Measurements from ENCODE around the gene TASP1. TPM values are rescaled to one million over a fixed set of nuclear protein-coding genes. Genes with fewer than 3 reads are reported as not detected.
"Not testable (repeated sequence)": the region's sequence is repeated elsewhere in the genome, so short reads cannot be mapped to it uniquely, and the experiment has no call there.

The TASP1 gene
- total RNA-seq, 1 donor from 2014 or later, result 9.6 TPM

DNA sequence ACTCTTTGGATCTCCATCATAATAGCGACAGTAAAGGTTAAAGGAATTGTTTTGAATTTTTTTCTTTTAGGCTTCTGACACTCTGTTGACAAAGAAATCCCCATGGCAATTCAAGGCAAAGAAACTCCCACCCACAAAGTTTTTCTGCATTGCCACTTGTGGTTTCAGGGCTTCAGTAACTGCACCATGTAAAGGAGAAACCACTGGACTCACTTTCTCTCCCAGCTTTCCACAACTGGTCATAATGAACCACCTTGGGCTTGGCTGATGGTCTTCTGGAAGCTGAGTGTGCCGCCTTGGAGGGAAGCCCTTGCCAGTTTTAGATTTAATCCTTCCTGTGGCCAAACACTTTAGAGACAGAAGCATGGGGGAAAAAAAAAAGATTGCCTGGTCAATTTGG is 254.6 kb downstream of the TASP1 start:
- peaks cover 20% of the 10 kb centered on the region for H3K9me3 Mint-ChIP-seq
- no peak overlapping the region for H3K4me3 Mint-ChIP-seq (ENCODE audit: low read depth)
- peak overlapping the region; percentile 6 for H3K27ac Mint-ChIP-seq
- peaks cover 3% of the 10 kb centered on the region for H3K4me1 Mint-ChIP-seq (ENCODE audit: low read depth)
- intact Hi-C loops (cut with micrococcal nuclease), result no loop called here
- H3K27me3 Mint-ChIP-seq (ENCODE audit: low read depth), result no peaks in the 10 kb centered on the region
- DNase-seq (ENCODE audit: low spot score), result no peak
- H3K36me3 Mint-ChIP-seq (ENCODE audit: low read depth), result peaks cover 26% of the 10 kb centered on the region

DNA sequence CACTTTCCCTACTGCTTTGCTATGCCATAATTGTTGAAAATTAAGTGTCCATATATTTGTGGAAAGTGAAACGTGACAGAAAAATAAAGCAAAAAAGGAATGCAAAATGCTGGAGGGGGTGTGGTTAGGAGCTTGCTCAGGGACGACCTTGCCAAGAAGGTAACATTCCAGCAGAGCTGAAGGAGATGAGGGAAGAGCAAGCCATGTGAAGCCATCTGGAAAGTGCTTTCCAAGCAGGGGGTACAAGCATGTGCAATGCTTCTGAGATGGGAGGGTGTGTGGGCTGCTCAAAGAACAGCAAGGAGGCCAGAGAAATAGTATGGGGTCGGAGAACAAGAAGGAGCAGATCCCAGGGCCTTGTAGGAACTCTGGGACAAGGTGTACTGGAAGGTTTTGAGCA is 255.9 kb downstream of the TASP1 start:
- no peak overlapping the region for H3K27ac Mint-ChIP-seq
- intact Hi-C loops (cut with micrococcal nuclease), result no loop called here

DNA sequence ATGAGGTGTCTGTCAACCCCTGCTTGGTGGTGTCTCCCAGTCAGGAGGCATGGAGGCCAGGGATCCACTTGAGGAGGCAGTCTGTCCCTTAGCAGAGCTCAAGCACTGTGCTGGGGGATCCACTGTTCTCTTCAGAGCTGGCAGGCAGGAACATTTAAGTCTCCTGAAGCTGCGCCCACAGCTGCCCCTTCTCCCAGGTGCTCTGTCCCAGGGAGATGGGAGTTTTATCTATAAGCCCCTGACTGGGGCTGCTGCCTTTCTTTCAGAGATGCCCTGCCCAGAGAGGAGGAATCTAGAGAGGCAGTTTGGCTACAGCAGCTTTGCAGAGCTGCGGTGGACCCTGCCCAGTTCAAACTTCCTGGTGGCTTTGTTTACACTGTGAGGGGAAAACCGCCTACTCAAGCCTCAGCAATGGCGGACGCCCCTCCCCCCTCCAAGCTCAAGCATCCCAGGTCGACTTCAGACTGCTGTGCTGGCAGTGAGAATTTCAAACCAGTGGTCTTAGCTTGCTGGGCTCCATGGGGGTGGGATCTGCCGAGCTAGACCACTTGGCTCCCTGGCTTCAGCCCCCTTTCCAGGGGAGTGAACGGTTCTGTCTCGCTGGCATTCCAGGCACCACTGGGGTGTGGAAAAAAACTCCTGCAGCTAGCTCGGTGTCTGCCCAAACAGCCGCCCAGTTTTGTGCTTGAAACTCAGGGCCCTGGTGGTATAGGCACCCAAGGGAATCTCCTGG is 258.1 kb downstream of the TASP1 start:
- DNase-seq (ENCODE audit: low spot score); H3K4me3 Mint-ChIP-seq (ENCODE audit: low read depth); intact Hi-C loops (cut with micrococcal nuclease); H3K27ac Mint-ChIP-seq; H3K27me3 Mint-ChIP-seq (ENCODE audit: low read depth); H3K4me1 Mint-ChIP-seq (ENCODE audit: low read depth): not testable (repeated sequence)
- H3K9me3 Mint-ChIP-seq, result peaks cover 41% of the 10 kb centered on the region
- H3K36me3 Mint-ChIP-seq (ENCODE audit: low read depth), result peaks cover 12% of the 10 kb centered on the region

More for the DNA sequence above, 255.9 kb downstream of the TASP1 start:
- Mint-ChIP-seq H3K9me3 (peaks cover 27% of the 10 kb centered on the region), H3K4me1 (ENCODE audit: low read depth) (peaks cover 3% of the 10 kb centered on the region), H3K4me3 (ENCODE audit: low read depth) (no peak overlapping the region), H3K27me3 (ENCODE audit: low read depth) (no peaks in the 10 kb centered on the region), H3K36me3 (ENCODE audit: low read depth) (peaks cover 15% of the 10 kb centered on the region)
- no peak for DNase-seq (ENCODE audit: low spot score)

DNA sequence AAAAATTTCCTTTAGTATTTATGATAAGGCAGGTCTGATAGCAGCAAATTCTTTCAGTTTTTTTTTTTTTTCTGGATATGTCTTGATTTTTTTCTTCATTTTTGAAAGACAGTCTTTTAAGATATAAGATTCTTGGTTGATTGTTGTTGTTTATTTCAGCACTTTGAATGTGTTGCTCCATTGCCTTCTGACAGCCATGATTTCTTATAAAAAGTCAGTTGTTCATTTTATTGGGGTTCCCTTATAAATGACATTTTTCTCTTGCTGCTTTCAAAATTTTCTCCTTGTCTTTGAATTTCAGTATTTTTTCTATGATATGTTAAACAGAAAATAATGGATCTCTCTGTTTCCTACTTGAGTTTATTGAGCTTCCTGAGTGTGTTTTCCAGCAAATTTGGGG is 265.3 kb downstream of the TASP1 start:
- DNase-seq (ENCODE audit: low spot score), result no peak
- no peaks in the 10 kb centered on the region for H3K36me3 Mint-ChIP-seq (ENCODE audit: low read depth)
- intact Hi-C loops (cut with micrococcal nuclease), result no loop called here
- H3K4me1 Mint-ChIP-seq (ENCODE audit: low read depth), result no peaks in the 10 kb centered on the region
- peaks cover 35% of the 10 kb centered on the region for H3K9me3 Mint-ChIP-seq
- no peak overlapping the region for H3K4me3 Mint-ChIP-seq (ENCODE audit: low read depth)
- H3K27ac Mint-ChIP-seq, result no peak overlapping the region
- no peaks in the 10 kb centered on the region for H3K27me3 Mint-ChIP-seq (ENCODE audit: low read depth)

DNA sequence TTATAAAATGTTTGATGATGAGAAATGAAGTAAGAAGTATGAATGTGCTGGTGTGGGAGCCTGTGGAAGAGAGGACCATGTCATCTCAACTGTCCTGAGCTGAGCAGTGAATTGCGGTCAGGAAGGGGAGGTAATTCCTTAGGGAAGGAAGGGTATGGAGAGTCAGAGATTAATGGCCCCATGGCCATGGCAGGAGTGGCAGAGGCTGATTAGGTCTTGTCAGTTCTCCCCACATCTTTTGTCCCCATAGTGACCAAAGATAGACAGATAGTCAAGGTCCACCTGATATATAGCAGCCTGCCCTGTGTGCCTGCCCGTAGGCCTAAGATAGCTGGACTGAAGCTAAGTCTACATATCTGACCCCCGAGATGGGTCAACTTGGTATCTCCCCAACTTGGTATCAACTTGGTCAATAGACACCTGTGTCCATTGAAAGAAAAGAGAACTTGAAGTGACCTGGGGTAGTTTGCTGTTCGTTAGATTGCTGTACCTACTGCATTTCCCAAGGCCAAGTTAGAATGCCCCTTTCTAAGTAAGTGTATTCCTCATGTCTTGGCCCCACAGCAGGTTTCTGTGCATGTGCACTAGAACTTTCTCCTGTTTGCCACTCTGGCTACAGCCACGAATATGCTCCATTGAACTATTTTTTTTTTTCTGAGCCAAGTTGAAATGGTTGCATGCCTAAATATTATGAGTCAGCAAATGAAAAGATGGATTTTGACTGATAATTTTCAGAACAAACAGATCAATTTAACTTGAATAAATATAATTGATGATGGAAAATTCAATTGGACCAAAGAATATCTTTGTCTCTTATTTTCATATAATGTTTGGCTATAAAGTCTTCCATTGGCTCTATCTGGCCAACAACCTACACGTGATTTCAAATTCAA is 274.2 kb downstream of the TASP1 start:
- no peaks in the 10 kb centered on the region for H3K27me3 Mint-ChIP-seq (ENCODE audit: low read depth)
- no peaks in the 10 kb centered on the region for H3K36me3 Mint-ChIP-seq (ENCODE audit: low read depth)
- intact Hi-C loops (cut with micrococcal nuclease), result no loop called here
- H3K27ac Mint-ChIP-seq, result no peak overlapping the region
- no peaks in the 10 kb centered on the region for H3K9me3 Mint-ChIP-seq
- no peak overlapping the region for H3K4me3 Mint-ChIP-seq (ENCODE audit: low read depth)
- no peak for DNase-seq (ENCODE audit: low spot score)
- no peaks in the 10 kb centered on the region for H3K4me1 Mint-ChIP-seq (ENCODE audit: low read depth)

DNA sequence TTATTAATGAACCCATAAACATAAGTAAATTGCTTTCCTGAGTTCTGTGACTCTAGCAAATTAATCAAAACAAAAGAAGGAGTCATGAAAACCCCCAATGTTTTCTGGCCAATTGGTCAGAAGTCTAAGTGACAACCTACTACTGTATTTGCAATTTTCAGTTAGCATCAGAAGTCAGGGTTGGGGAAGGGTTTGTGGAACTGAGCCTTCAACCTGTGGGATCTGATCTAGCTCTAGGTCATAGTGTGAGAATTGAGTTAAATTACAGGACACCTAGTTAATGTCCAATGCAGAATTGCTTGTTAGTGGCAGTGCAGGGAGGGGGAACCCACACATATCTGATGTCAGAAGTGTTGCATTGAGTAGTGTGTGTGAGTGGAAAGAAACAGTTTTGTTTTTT is 275.3 kb downstream of the TASP1 start:
- no peak for DNase-seq (ENCODE audit: low spot score)
- Mint-ChIP-seq H3K4me3 (ENCODE audit: low read depth) (no peak overlapping the region), H3K4me1 (ENCODE audit: low read depth) (no peaks in the 10 kb centered on the region)

DNA sequence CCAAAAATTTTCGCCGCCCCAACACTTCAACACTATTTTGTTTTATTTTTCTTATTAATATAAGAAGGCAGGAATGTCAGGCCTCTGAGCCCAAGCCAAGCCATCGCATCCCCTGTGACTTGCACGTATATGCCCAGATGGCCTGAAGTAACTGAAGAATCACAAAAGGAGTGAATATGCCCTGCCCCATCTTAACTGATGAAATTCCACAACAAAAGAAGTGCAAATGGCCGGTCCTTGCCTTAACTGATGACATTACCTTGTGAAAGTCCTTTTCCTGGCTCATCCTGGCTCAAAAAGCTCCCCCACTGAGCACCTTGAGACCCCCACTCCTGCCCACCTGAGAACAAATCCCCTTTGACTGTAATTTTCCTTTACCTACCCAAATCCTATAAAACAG is 276.6 kb downstream of the TASP1 start:
- H3K9me3 Mint-ChIP-seq; H3K36me3 Mint-ChIP-seq (ENCODE audit: low read depth); intact Hi-C loops (cut with micrococcal nuclease); DNase-seq (ENCODE audit: low spot score); H3K27ac Mint-ChIP-seq; H3K4me3 Mint-ChIP-seq (ENCODE audit: low read depth); H3K27me3 Mint-ChIP-seq (ENCODE audit: low read depth); H3K4me1 Mint-ChIP-seq (ENCODE audit: low read depth): not testable (repeated sequence)

More for the DNA sequence above, 275.3 kb downstream of the TASP1 start:
- intact Hi-C loops (cut with micrococcal nuclease), result no loop called here
- no peaks in the 10 kb centered on the region for H3K36me3 Mint-ChIP-seq (ENCODE audit: low read depth)
- no peak overlapping the region for H3K27ac Mint-ChIP-seq
- no peaks in the 10 kb centered on the region for H3K27me3 Mint-ChIP-seq (ENCODE audit: low read depth)
- H3K9me3 Mint-ChIP-seq, result no peaks in the 10 kb centered on the region

DNA sequence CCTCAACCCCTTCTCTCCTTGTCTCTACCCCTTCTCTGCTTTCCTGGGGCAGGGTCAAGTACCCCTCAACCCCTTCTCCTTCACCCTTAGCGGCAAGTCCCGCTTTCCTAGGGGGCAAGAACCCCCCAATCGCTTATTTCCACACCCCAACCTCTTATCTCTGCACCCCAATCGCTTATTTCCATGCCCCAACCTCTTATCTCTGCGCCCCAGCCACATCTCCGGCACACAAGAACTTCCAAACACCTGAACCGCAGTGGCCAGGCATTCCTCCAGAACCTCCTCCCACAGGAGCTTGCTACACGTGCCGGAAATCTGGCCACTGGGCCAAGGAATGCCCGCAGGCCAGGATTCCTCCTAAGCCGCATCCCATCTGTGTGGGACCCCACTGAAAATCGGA is 279.8 kb downstream of the TASP1 start:
- H3K4me1 Mint-ChIP-seq (ENCODE audit: low read depth); DNase-seq (ENCODE audit: low spot score); H3K27ac Mint-ChIP-seq; H3K27me3 Mint-ChIP-seq (ENCODE audit: low read depth); H3K4me3 Mint-ChIP-seq (ENCODE audit: low read depth); H3K9me3 Mint-ChIP-seq; intact Hi-C loops (cut with micrococcal nuclease); H3K36me3 Mint-ChIP-seq (ENCODE audit: low read depth): not testable (repeated sequence)

DNA sequence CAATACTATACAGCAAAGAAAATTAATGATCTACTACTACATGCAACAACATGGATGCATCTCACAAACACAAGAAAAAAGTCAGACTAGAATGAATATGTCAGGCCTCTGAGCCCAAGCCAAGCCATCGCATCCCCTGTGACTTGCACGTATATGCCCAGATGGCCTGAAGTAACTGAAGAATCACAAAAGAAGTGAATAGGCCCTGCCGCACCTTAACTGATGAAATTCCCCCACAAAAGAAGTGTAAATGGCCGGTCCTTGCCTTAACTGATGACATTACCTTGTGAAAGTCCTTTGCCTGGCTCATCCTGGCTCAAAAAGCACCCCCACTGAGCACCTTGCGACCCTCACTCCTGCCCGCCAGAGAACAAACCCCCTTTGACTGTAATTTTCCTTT is 280.9 kb downstream of the TASP1 start:
- H3K27me3 Mint-ChIP-seq (ENCODE audit: low read depth); H3K4me3 Mint-ChIP-seq (ENCODE audit: low read depth); intact Hi-C loops (cut with micrococcal nuclease); H3K4me1 Mint-ChIP-seq (ENCODE audit: low read depth); H3K9me3 Mint-ChIP-seq; H3K27ac Mint-ChIP-seq; H3K36me3 Mint-ChIP-seq (ENCODE audit: low read depth); DNase-seq (ENCODE audit: low spot score): not testable (repeated sequence)

DNA sequence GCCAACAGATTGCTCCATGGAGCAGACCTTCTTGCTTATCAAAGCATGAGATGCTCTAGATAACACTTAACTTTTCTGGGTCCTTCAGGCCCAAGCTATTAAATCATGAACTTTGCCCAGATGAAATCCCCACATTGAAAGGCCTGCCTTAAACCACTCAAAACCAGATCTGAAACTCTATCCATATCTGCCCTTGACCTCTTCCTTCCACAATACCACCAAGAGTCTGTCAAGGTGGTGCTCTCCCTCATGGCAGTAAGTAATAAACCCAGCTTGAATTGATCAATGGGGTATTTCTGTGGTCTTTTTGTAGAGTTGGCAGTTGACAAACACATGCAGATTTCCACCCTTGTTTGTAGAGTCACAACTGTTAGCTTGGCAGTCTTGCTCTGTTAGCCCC is 282.1 kb downstream of the TASP1 start:
- Mint-ChIP-seq H3K9me3 (peaks cover 4% of the 10 kb centered on the region), H3K4me3 (ENCODE audit: low read depth) (no peak overlapping the region), H3K4me1 (ENCODE audit: low read depth) (peaks cover 3% of the 10 kb centered on the region), H3K27ac (no peak overlapping the region), H3K27me3 (ENCODE audit: low read depth) (no peaks in the 10 kb centered on the region), H3K36me3 (ENCODE audit: low read depth) (no peaks in the 10 kb centered on the region)
- intact Hi-C loops (cut with micrococcal nuclease), result no loop called here
- no peak for DNase-seq (ENCODE audit: low spot score)

DNA sequence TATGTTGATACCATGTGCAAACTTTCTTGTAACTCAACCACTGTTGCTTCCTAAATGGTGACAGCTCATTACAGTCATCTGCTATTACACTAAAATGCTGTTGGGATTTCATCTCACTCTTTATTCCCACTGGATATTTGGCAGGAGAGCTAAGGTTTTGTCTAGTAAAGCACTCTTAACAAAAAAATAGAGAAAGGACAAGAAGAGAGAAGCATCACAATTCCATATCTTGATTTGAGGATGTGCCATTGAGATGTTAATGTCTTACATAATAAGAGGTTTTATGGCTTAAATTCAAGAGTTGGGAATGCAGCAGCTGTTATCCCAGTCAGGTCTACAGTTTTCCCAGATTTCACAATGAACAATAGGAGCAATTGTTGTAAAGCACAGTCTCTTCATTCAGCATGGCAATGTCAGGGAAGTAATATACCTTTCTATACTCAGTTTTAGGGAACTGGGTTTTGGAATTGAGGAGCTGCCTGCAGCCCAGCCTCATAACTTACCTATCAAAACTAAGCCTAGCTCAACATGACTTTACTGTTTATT is 282.7 kb downstream of the TASP1 start:
- Mint-ChIP-seq H3K4me1 (ENCODE audit: low read depth) (peaks cover 3% of the 10 kb centered on the region), H3K36me3 (ENCODE audit: low read depth) (no peaks in the 10 kb centered on the region), H3K27ac (no peak overlapping the region), H3K4me3 (ENCODE audit: low read depth) (no peak overlapping the region), H3K9me3 (peaks cover 4% of the 10 kb centered on the region), H3K27me3 (ENCODE audit: low read depth) (no peaks in the 10 kb centered on the region)
- no peak for DNase-seq (ENCODE audit: low spot score)
- intact Hi-C loops (cut with micrococcal nuclease), result no loop called here

DNA sequence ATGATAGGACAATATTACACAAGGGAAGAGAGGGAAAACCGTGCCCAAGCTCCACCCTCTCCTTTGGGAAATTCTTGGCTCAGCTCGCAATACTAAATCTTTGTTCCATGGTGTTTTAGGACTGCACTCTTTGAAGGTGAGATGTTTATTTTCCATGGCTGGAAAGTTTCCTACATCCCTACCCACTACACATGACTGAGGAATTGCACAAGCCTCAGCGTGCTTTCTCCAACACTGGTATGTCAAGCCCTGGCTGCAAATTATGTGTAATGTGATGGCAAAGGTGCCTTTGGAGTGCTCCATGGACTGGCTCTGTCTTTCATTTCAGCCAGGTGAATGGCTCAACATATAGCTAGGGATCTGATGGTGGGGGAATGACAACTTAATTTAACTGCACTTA is 283.3 kb downstream of the TASP1 start:
- H3K4me1 Mint-ChIP-seq (ENCODE audit: low read depth), result peaks cover 3% of the 10 kb centered on the region
- H3K4me3 Mint-ChIP-seq (ENCODE audit: low read depth), result no peak overlapping the region

More for the DNA sequence above, 283.3 kb downstream of the TASP1 start:
- Mint-ChIP-seq H3K36me3 (ENCODE audit: low read depth) (no peaks in the 10 kb centered on the region), H3K27ac (no peak overlapping the region), H3K9me3 (peaks cover 4% of the 10 kb centered on the region), H3K27me3 (ENCODE audit: low read depth) (no peaks in the 10 kb centered on the region)
- intact Hi-C loops (cut with micrococcal nuclease), result no loop called here
- no peak for DNase-seq (ENCODE audit: low spot score)

All from activated T-helper 2 cell treated with anti-CD3 and anti-CD28 coated beads, Interferon-gamma antibody, Interleukin-2, Interleukin-4, amounts not matched to agents 10 μg/mL and 5 μg/mL and 100 μg/mL, durations not matched to agents 14 hours and 24 hours and 36 hours (primary cell).